K562 (cell line): ENCODE results near the gene WDR47. TPM values are rescaled to one million over a fixed set of nuclear protein-coding genes. Genes with fewer than 3 reads are reported as not detected.
A peak's percentile ranks its signal among the peaks of the same experiment; 100 is the strongest.

ENCODE experiments used
- ATAC-seq: fragments of 200-7000 bp; cut with Tn5 transposase; 3 replicates; pipeline ENCODE4 v1.9.1; 2020; ENCODE audit warnings: moderate library complexity
- BruUV-seq: library from RNA; stranded (reverse); fragments of 400-500 nt; replicated peaks from 2 replicates; lab custom pipeline; 2021; lab: Mats Ljungman, UMichigan
- CTCF ChIA-PET: fragments of 300-600 bp; formaldehyde crosslinking; extraction: SDS; loops from one replicate; lab custom pipeline; 2021; ENCODE audit warnings: low intra/inter-chr PET ratio; lab: Yijun Ruan, JAX
- POLR2A ChIA-PET: fragments of 300-600, 350-650 bp; sonication (Branson Sonifier 250); formaldehyde crosslinking; extraction: SDS; loops from one replicate; lab custom pipeline; 2021; ENCODE audit warnings: antibody characterized with exemption, inconsistent platforms; lab: Yijun Ruan, JAX
- DNase-seq, 4 experiments: peaks; one replicate each; pipeline versions ENCODE4 v3.0.0 to v3.0.0-alpha.2; 2011 to 2018; ENCODE audit warnings: low spot score in 3 of 4, mixed read lengths in 3 of 4; ENCODE audit errors: extremely low read depth in 1 of 4
- FAIRE-seq: peaks from 2 replicates; lab custom pipeline; 2011; peaks lifted over from hg19 to GRCh38; lab: Jason Lieb, UNC
- H2AFZ ChIP-seq: 2 replicates; pipeline ENCODE4 v1.6.0; 2011; ENCODE audit warnings: low read depth, low read length, control low read depth, inconsistent platforms
- H3K27ac ChIP-seq: fragments of 200-600 bp; 3 replicates; pipeline ENCODE4 v1.8.0; 2011; ENCODE audit warnings: low read depth, mild to moderate bottlenecking, control low read depth, inconsistent platforms, low read length, moderate library complexity, mixed read lengths; ENCODE audit errors: extremely low read depth
- H3K27me3 ChIP-seq, 2 experiments: fragments of 300-600 bp in 1 of 2; 2 replicates in 1 of 2; 3 replicates in 1 of 2; pipeline versions ENCODE4 v1.6.0 to v1.8.0; 2011; ENCODE audit warnings: inconsistent platforms in 2 of 2, low read length in 2 of 2, mild to moderate bottlenecking in 1 of 2, mixed read lengths in 1 of 2, moderate library complexity in 1 of 2; ENCODE audit not compliant: control insufficient read depth in 2 of 2, insufficient read depth in 2 of 2
- H3K36me3 ChIP-seq: fragments of 300-600 bp; 3 replicates; pipeline ENCODE4 v1.8.0; 2011; ENCODE audit warnings: mild to moderate bottlenecking, low read length, inconsistent platforms; ENCODE audit not compliant: control insufficient read depth, insufficient read depth
- H3K4me1 ChIP-seq, 2 experiments: fragments of 200-600 bp in 1 of 2; replicated peaks in 1 of 2; 2 replicates in 1 of 2; 3 replicates in 1 of 2; pipeline versions ENCODE4 v1.5.1 to v1.8.0; 2011; ENCODE audit warnings: inconsistent platforms in 2 of 2, low read length in 2 of 2, mild to moderate bottlenecking in 1 of 2, mixed read lengths in 1 of 2, moderate library complexity in 1 of 2; ENCODE audit not compliant: control insufficient read depth in 2 of 2, insufficient read depth in 2 of 2
- H3K4me2 ChIP-seq: 2 replicates; pipeline ENCODE4 v1.6.1; 2011; ENCODE audit warnings: low read length, control low read depth, inconsistent platforms, mixed read lengths; ENCODE audit not compliant: insufficient read depth
- H3K4me3 ChIP-seq: fragments of 200-600 bp; sonication (generic), shearing (Covaris generic); 2 replicates; pipeline ENCODE4 v1.5.1; 2016; ENCODE audit warnings: control low read depth, inconsistent platforms
- H3K79me2 ChIP-seq: fragments of 200-600 bp; 3 replicates; pipeline ENCODE4 v1.8.0; 2011; ENCODE audit warnings: low read length, inconsistent platforms; ENCODE audit not compliant: control insufficient read depth, insufficient read depth
- H3K9ac ChIP-seq, 2 experiments: 2 replicates each; pipeline versions ENCODE4 v1.6.0 to v1.6.1; 2011; ENCODE audit warnings: low read depth in 2 of 2, low read length in 2 of 2, control low read depth in 1 of 2, inconsistent platforms in 1 of 2, mild to moderate bottlenecking in 1 of 2, mixed read lengths in 1 of 2; ENCODE audit not compliant: insufficient read depth in 1 of 2
- H3K9me1 ChIP-seq: one replicate; pipeline ENCODE4 v1.6.0; 2011; ENCODE audit warnings: inconsistent platforms, mild to moderate bottlenecking, low read length, moderate library complexity; ENCODE audit not compliant: control insufficient read depth, insufficient read depth
- H3K9me3 ChIP-seq: replicated peaks from 2 replicates; pipeline ENCODE4 v1.5.1; 2011; ENCODE audit warnings: low read depth, low read length, inconsistent platforms; ENCODE audit not compliant: control insufficient read depth, insufficient read depth
- H4K20me1 ChIP-seq: replicated peaks from 2 replicates; pipeline ENCODE4 v1.6.1; 2011; ENCODE audit warnings: low read length, inconsistent platforms, mixed read lengths; ENCODE audit not compliant: control insufficient read depth, insufficient read depth
- BRCA1 ChIP-seq, 2 experiments: fragments of 450-650 bp in 1 of 2; sonication (generic) in 1 of 2; formaldehyde crosslinking in 1 of 2; IDR thresholded peaks; 2 replicates each; pipeline versions ENCODE4 v1.5.0 to v1.6.1; 2017 to 2020; ENCODE audit warnings: mild to moderate bottlenecking in 1 of 2, missing genetic modification reagents in 1 of 2
- CSDE1 ChIP-seq, 2 experiments: fragments of 450-650 bp; IDR thresholded peaks; 2 replicates each; pipeline ENCODE4 v1.6.1; 2016; ENCODE audit warnings: mild to moderate bottlenecking in 1 of 2
- MCM2 ChIP-seq: fragments of 450-650 bp; IDR thresholded peaks from 2 replicates; pipeline ENCODE4 v1.6.1; 2017; ENCODE audit warnings: low read depth, mild to moderate bottlenecking
- MIER1 ChIP-seq: fragments of 450-650 bp; IDR thresholded peaks from 2 replicates; pipeline ENCODE4 v1.6.1; 2016; ENCODE audit warnings: antibody characterized with exemption, mild to moderate bottlenecking, low read depth
- NCOA2 ChIP-seq, 2 experiments: fragments of 450-650 bp; IDR thresholded peaks; 2 replicates each; pipeline ENCODE4 v1.6.1; 2018; ENCODE audit warnings: mild to moderate bottlenecking in 2 of 2, moderate library complexity in 1 of 2; ENCODE audit not compliant: partially characterized antibody in 2 of 2
- POLR2H ChIP-seq: IDR thresholded peaks from 2 replicates; pipeline ENCODE4 v1.6.1; 2016; ENCODE audit warnings: missing genetic modification characterization, low read depth, mild to moderate bottlenecking, control low read depth, missing compliant biosample characterization, moderate library complexity
- RBM17 ChIP-seq: fragments of 200-400 bp; formaldehyde crosslinking; IDR thresholded peaks from 2 replicates; pipeline ENCODE4 v1.6.1; 2017; ENCODE audit warnings: low read depth, mild to moderate bottlenecking, low read length, borderline replicate concordance
- RUNX1 ChIP-seq: sonication (generic); IDR thresholded peaks from 2 replicates; pipeline ENCODE4 v1.6.1; 2016; ENCODE audit warnings: antibody characterized with exemption, low read depth
- SMARCA4 ChIP-seq: fragments of 450-650 bp; IDR thresholded peaks from 2 replicates; pipeline ENCODE4 v1.6.1; 2016
- ZNF318 ChIP-seq, 2 experiments: fragments of 450-650 bp; IDR thresholded peaks; 2 replicates each; pipeline ENCODE4 v1.6.1; 2016; ENCODE audit warnings: mild to moderate bottlenecking in 2 of 2, borderline replicate concordance in 1 of 2, low read depth in 1 of 2, moderate library complexity in 1 of 2
- ZNF583 ChIP-seq: fragments of 250-450 bp; sonication (Bioruptor Pico); IDR thresholded peaks from 2 replicates; pipeline ENCODE4 v1.4.0; 2020
- ZNF696 ChIP-seq: fragments of 250-450 bp; sonication (Bioruptor Pico); conservative IDR thresholded peaks from 2 replicates; pipeline ENCODE4 v1.4.0; 2020; ENCODE audit warnings: mild to moderate bottlenecking, moderate library complexity
- ZNF717 ChIP-seq: fragments of 250-450 bp; sonication (Bioruptor Pico); IDR thresholded peaks from 2 replicates; pipeline ENCODE4 v1.5.0; 2021
- WGBS: fragments of 100-300 bp; shearing (Covaris generic); methylation state at CpG from one replicate; pipeline ENCODE4 v1.1.6; 2016; ENCODE audit warnings: low coverage, mixed read lengths; ENCODE audit not compliant: insufficient coverage; ENCODE audit errors: missing lambda C conversion rate; 5-methylcytosine and 5-hydroxymethylcytosine counted together
- in situ Hi-C: fragments of 300-500 bp; cut with MboI; formaldehyde crosslinking; loops from 4 replicates; pipeline ENCODE4 v1.15.0; 2018; ENCODE audit warnings: inconsistent platforms, mixed read lengths
- intact Hi-C: fragments of 100-400 bp; cut with micrococcal nuclease; formaldehyde crosslinking; loops from 2 replicates; pipeline ENCODE4 v1.14.2; 2022
- polyA plus RNA-seq, 8 experiments: library from polyadenylated mRNA; depleted of rRNA in 4 of 8; stranded (reverse) in 5 of 8; unstranded in 3 of 8; fragments of >200 nt; fragmentation: Nextera tagmentation in 2 of 8; fragmentation: Illumina TruSeq in 1 of 8; extraction: Ambion mirVana in 2 of 8; extraction: Trizol in 1 of 8; gene quantifications; 2 replicates each; pipeline versions ENCODE4 v1.2.1 to v1.2.3, GENCODE V29; 2011 to 2014; ENCODE audit warnings: inconsistent platforms in 1 of 8, missing spikeins in 1 of 8
- total RNA-seq, 7 experiments: library from RNA; depleted of rRNA in 6 of 7; stranded (reverse); fragments of >200 nt in 6 of 7; fragmentation: Illumina TruSeq in 2 of 7; extraction: Trizol in 2 of 7; gene quantifications; 2 replicates each; pipeline versions ENCODE4 v1.2.1 to v1.2.3, GENCODE V29; 2011 to 2021; ENCODE audit warnings: low replicate concordance in 1 of 7

WDR47 gene
- total and polyA plus RNA-seq, 9 of the 15 experiments (the other 6 are each of a cell fraction or from before 2014, with no cell fraction given) = 1.3 to 10.1 (median 4.9) TPM

- TF ChIP-seq ZNF696 (CRISPR knock-in tag) (no peak), RUNX1 (no peak), MIER1 (no peak), SMARCA4 (peak; percentile 25; the same call in 1 of the 2 replicates), MCM2 (no peak), ZNF717 (CRISPR knock-in tag) (no peak), BRCA1 (IDR thresholded peaks at IDR 0.05) (no peak), BRCA1 (CRISPR knock-in tag; IDR thresholded peaks at IDR 0.05) (no peak), CSDE1 (IDR thresholded peaks at IDR 0.05) (peak in 1 of 2 experiments; percentile 17; a peak in 1 of 4 replicates)
These were observed 38.7 kb upstream of the WDR47 start (continued) for GRCh38 chr1:109080441-109081082.

GRCh38 chr1:109079240-109079622, 37.3 kb upstream of the WDR47 start:
- FAIRE-seq = no peak
- CTCF ChIA-PET = no interaction called here
- Histone ChIP-seq H3K79me2 (peaks cover 14% of the 10 kb centered on the region), H3K9ac (peak overlapping the region in 1 of 2 experiments; percentile 68; a peak in 2 of 4 replicates), H3K4me2 (0 out of 2 replicates have a peak overlapping the region, but pooled peaks have one; percentile 34), H2AFZ (peak overlapping the region; percentile 89), H3K9me3 (no peaks in the 10 kb centered on the region), H3K9me1 (no peaks in the 10 kb centered on the region), H3K27me3 (no peaks in the 10 kb centered on the region), H3K4me3 (no peak overlapping the region), H4K20me1 (no peaks in the 10 kb centered on the region), H3K27ac (peak overlapping the region; percentile 74), H3K4me1 (peaks cover 20 to 27% of the 10 kb centered on the region in 2 experiments), H3K36me3 (no peaks in the 10 kb centered on the region; the same call in 2 of the 3 replicates)
- intact Hi-C loops (no loop called here), in situ Hi-C loops (no loop called here)
- WGBS = 49% methylated on average over 2 of the region's 2 CpGs
- BruUV-seq = no TSS peak
- POLR2A ChIA-PET = interaction anchor here (1.7 kb wide), 1 partner anchor 8 kb away, joined by 4 read pairs; no protein-coding TSS in a partner anchor
- ATAC-seq = no peak
- DNase-seq = no peak
- TF ChIP-seq POLR2H (tag) (0 out of 2 replicates have a peak, but pooled peaks have one; percentile 42), ZNF583 (CRISPR knock-in tag) (no peak), ZNF318 (IDR thresholded peaks at IDR 0.05; ENCODE audit: borderline replicate concordance in 1 of 2, low read depth in 1 of 2) (peak in 1 of 2 experiments; percentile 92; a peak in 2 of 4 replicates), NCOA2 (IDR thresholded peaks at IDR 0.05; ENCODE audit: partially characterized antibody in 2 of 2) (peak in 1 of 2 experiments; percentile 33), RBM17 (no peak)
